BE2C (cell line): ENCODE results near the gene CPA5.

Source experiments
- DNase-seq: peaks from one replicate; pipeline ENCODE4 v3.0.0-alpha.2; 2020
- H3K27me3 ChIP-seq: fragments of 250-450 bp; sonication (Bioruptor Pico); 2 replicates; pipeline ENCODE4 v1.5.1; 2020; ENCODE audit warnings: mild to moderate bottlenecking
- H3K36me3 ChIP-seq: fragments of 250-450 bp; sonication (Bioruptor Pico); 2 replicates; pipeline ENCODE4 v1.5.1; 2020; ENCODE audit warnings: mild to moderate bottlenecking
- H3K4me1 ChIP-seq: fragments of 250-450 bp; sonication (Bioruptor Pico); 2 replicates; pipeline ENCODE4 v1.5.1; 2020
- H3K4me3 ChIP-seq: 2 replicates; pipeline ENCODE4 v1.5.1; 2011; ENCODE audit warnings: low read depth, low read length
- H3K9me3 ChIP-seq: fragments of 250-450 bp; sonication (Bioruptor Pico); 2 replicates; pipeline ENCODE4 v1.5.1; 2020
- TF ChIP-seq, protein P1 (sequence below): IDR thresholded peaks from 2 replicates; pipeline ENCODE4 v1.5.1; 2012; ENCODE audit warnings: mild to moderate bottlenecking, low read depth, low read length

CPA5 gene

DNA sequence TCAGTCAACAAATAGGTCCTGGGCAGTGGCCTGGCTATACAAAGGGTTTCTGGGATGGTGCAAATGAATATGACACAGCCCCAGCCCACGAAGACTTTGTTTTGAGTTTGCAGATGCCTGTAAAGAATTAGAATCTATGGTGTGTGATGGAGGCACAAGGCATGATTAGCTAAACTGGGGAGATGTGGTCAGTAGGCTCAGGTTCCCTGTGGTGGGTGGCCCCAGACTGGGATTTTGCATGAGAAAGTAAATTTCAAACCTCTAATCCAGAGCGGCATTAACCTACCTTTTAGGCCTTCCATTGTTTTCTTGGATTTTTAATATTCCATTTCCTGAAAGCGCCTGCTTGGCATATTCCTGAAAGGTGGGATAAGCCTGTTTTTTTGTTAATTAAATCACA is 6.4 kb upstream of the CPA5 start:
- H3K36me3 ChIP-seq = no peaks in the 10 kb centered on the region
- no peak for DNase-seq
- TF ChIP-seq, protein P1, sequence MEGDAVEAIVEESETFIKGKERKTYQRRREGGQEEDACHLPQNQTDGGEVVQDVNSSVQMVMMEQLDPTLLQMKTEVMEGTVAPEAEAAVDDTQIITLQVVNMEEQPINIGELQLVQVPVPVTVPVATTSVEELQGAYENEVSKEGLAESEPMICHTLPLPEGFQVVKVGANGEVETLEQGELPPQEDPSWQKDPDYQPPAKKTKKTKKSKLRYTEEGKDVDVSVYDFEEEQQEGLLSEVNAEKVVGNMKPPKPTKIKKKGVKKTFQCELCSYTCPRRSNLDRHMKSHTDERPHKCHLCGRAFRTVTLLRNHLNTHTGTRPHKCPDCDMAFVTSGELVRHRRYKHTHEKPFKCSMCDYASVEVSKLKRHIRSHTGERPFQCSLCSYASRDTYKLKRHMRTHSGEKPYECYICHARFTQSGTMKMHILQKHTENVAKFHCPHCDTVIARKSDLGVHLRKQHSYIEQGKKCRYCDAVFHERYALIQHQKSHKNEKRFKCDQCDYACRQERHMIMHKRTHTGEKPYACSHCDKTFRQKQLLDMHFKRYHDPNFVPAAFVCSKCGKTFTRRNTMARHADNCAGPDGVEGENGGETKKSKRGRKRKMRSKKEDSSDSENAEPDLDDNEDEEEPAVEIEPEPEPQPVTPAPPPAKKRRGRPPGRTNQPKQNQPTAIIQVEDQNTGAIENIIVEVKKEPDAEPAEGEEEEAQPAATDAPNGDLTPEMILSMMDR = no peak
- no peak overlapping the region for H3K4me3 ChIP-seq
- H3K4me1 ChIP-seq = no peaks in the 10 kb centered on the region
- no peaks in the 10 kb centered on the region for H3K27me3 ChIP-seq
- no peaks in the 10 kb centered on the region for H3K9me3 ChIP-seq

DNA sequence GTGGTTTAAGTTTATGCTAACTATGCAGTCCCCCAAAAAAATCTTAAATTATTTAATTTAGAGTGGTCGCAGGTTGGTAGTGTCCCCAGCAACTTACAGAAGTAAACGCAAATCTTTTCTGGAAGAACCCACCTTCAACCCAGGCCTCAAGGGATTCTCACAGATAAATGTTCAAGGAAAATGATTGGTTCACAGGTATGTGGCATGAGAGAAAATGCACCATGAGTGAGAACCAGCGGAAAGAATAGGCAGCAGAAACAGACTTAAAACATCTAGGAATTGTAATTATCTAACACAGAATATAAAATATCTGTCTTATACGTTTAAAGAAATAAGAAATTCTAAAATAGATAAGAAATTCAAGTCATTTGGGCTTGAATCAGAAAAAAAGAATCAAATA is 2.7 kb upstream of the CPA5 start:
- Histone ChIP-seq H3K4me3 (no peak overlapping the region), H3K9me3 (no peaks in the 10 kb centered on the region), H3K4me1 (no peaks in the 10 kb centered on the region), H3K36me3 (no peaks in the 10 kb centered on the region), H3K27me3 (no peaks in the 10 kb centered on the region)
- TF ChIP-seq, protein P1 = no peak
- DNase-seq = no peak

DNA sequence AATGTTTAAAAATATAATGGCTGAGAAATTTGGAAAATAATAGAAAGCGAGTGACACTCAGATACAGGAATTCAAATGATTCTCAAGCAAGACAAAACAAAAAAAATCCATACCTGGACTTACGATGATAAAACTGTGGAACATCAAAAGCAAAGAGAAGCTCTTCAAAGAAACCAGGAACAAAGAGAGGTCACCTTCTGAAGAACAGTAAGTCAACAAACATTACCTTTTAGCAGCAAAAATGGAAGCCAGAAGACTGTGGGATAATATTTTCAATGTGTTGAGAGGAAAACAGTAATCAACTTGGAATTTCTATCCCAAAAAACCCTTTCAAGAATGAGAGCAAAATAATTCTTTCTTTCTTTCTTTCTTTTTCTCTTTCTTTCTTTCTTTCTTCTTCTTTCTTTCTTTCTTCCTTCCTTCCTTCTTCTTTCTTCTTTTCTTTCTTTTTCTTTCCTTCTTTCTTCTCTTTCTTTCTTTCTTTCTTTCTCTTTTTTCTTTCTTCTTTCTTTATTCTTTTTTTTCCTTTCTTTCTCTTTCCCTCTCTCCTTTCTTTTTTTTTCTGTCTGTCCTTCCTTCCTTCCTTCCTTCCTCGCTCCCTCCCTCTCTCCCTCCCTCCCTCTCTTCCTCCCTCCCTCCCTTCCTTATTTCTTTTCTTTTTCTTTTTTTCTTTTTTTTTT is 1.8 kb upstream of the CPA5 start:
- TF ChIP-seq, protein P1 = no peak
- Histone ChIP-seq H3K27me3 (no peaks in the 10 kb centered on the region), H3K4me3 (no peak overlapping the region), H3K9me3 (no peaks in the 10 kb centered on the region), H3K4me1 (no peaks in the 10 kb centered on the region), H3K36me3 (no peaks in the 10 kb centered on the region)
- DNase-seq = no peak

DNA sequence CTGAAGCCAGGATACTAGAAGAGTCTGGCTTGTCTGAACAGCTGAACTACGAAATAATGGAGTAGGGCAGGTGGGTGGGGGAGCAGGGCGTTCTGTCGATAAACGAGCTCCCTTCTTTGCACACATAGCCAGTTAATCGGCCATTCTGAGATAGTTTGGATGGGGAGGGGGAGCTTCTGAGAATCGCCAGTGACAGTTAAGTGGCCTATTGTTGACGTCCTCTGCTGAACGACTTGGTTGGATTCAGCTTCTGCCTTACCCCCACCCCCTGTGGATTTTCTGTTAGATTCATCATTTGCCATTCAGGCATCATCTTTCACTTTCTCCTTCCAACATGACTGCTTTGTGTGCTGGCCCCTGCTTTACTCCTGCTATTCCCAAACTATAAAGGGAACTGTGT is 520 bp downstream of the CPA5 start:
- TF ChIP-seq, protein P1 = no peak
- Histone ChIP-seq H3K27me3 (no peaks in the 10 kb centered on the region), H3K4me3 (no peak overlapping the region), H3K4me1 (no peaks in the 10 kb centered on the region), H3K9me3 (no peaks in the 10 kb centered on the region), H3K36me3 (no peaks in the 10 kb centered on the region)
- DNase-seq = no peak

DNA sequence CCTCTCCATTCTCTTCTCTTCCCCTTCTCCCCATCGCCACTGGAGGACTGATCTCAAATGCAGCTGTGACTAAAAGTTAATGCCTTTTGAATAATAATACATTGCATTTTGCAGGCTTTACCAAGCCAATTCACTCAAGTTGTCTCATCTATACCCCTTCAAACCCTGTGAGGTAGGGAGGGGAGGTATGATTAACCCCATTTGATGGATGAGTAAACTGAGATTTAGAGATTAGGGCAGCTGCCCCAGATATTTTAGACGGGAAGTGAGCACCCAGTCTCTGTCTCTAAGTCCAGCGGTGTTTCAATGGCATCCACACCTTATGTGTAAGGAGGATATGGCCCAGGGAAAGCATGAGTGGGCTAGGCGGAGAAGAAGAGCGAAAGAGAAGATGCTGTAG is 1.1 kb downstream of the CPA5 start:
- no peaks in the 10 kb centered on the region for H3K36me3 ChIP-seq
- H3K27me3 ChIP-seq = no peaks in the 10 kb centered on the region
- H3K9me3 ChIP-seq = no peaks in the 10 kb centered on the region
- TF ChIP-seq, protein P1 = no peak
- DNase-seq = no peak
- H3K4me1 ChIP-seq = no peaks in the 10 kb centered on the region
- no peak overlapping the region for H3K4me3 ChIP-seq

DNA sequence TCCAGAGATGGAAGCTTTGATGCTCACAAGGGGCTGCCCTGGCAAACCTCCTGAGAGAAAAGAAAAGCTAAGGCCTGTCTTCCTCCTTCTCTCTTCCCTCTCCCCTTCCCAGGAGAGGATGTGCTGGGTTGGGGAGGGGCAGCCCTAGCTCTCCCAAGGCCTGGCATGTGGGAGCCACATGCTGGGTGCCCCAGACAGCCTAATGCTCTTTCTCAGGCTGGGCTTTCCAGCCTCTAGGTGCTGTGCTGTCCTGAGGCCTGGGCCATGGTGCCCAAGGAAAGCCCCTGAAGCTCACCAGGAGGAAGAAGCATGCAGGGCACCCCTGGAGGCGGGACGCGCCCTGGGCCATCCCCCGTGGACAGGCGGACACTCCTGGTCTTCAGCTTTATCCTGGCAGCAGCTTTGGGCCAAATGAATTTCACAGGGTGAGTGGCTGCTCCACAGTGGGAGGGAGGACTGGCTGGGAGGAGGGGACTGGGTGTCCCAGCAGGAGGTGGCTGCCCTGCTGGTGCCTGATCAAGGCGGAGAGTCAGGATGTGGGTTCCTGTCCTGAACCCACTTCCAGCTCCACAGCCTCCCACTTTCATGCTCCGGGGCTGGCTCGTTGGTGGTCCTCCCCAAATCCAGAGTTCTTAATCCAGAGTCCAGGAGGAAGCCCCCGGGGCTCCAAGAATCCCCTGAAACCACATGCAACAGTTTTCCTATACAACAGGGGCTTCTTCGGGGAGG is 1.7 kb downstream of the CPA5 start:
- Histone ChIP-seq H3K4me3 (no peak overlapping the region), H3K4me1 (no peaks in the 10 kb centered on the region), H3K36me3 (no peaks in the 10 kb centered on the region), H3K9me3 (no peaks in the 10 kb centered on the region), H3K27me3 (no peaks in the 10 kb centered on the region)
- no peak for DNase-seq
- TF ChIP-seq, protein P1 = no peak
